Measurements from ENCODE around the gene CARD19.

CARD19 gene

DNA sequence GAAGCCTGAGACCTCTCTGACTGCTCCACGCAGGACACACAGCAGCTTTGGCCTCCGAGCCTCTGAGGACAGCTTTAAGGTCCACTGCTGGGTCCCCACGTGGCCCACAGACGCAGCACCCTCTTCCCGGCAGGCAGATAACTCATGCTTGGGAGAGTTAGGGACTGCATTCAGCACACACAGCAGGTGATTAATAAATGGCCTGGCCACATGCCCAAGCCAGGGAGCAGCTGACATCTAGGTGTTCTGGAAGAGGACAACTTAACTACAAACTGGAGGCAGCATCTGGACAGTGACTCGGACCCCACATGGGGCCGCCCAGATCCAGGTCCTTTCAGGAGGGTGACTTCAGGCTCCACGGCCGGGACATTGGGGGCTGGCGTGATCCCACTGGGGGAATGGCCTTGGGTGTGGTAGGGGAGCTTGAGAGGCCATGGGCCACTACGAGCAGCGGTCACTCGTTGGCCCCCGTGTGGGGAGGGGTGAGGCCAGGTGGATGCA, 26.8 kb downstream of the CARD19 start:
- no peak for DNase-seq

DNA sequence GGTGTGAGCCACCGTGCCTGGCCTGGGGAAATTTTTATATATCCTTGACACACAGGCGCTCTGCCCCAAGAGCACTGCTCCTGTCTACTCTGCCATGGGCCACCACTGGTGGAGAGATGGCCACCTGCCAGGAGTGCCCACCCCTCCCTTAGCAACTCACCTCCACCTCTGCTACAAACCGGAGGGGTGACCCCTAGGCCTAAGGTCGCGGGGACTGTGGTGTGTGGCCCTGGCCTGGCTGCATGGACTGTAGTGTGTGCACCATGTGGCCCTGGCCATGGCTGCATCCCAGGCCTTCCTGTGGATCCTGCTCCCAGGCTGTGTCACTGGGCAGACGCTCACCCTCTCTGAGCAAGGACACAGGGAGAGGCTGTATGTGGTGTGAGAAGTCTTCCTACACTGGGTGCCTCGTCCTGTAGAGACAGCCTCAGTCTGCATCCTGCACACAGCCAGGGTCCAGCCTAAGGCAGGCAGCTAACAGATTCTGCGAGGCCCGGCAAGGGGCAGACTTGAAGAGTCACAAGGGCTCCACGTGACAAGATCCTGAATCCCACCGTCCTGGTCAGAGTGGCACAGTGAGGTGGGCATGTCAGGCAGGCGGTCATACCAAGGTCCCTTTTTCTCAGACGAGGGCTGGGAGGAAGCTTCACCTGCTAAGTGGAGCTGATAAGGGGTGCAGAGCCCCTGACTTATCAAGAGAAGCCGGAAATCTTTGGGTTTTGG, 27.7 kb downstream of the CARD19 start:
- DNase-seq = no peak

DNA sequence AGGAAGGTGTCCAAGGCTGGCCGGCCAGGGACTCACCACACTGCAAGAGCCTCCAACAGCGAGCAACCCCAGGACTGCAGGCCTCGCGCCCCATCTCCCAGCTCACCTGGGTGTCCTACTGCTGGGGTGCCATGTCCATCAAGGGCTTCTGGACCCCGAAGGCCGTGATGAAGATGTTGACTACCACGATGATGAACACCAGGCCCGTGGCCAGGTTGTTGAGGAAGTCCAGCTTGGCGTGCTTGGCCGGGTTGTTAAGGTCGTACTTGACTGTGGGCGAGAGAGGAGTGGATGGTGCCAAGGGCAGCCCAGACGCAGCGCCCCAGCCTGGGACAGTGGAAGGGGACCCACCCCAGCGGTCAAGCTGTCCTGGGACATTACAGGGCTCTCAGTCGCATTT, 28.8 kb downstream of the CARD19 start:
- DNase-seq = no peak

DNA sequence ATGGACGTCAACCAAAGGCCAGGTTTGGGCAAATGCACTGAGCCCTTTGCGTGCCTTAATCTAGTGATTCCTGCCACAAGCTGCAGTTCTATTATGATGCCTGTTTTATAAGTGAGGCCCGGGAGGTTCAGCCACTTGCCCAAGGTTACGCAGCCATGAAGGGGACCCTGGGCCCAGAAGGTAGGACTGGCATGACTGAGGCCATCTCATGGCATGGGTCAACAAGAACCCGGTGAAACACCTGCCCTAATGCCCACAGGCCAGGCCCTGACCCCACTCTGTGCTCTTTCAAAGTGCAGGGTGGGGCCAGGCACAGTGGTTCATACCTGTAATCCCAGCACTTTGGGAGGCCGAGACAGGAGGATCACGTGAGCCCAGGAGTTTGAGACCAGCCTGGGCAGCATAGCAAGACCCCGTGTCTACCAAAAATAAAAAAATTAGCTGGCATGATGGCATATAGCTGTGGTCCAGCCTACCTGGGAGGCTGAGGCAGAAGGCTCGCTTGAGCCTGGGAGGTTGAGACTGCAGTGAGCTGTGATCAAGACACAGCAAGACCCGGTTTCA, 29.4 kb downstream of the CARD19 start:
- DNase-seq = no peak

DNA sequence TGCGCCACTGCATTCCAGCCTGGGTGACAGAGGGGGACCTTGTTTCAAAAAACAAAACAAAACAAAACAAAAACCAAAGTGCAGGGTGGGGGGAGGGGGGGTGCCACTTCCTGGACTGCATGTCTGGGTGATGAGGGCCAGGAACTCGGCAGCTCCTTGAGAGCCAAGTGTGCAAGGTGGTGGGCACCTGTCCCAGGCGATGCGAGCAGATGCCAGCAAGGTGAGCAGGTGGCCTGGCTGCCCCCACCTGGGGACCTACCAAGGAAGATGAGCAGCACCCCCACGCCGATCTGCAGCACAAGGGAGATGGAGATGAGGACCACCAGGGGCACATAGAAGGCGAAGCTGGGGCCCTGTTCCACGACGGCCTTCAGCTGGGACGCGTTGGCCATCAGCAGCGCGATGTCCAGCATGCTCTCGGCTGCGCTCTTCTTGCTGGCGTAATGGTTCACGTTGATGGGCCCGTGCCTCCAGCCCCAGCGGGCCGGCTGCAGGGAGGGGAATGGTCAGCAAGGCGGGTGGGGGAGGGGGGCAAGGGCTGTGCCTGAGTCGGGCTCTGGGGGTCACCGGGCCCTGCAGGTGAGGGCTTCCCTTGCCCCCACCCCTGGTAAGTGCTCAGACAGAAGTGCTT, 30.2 kb downstream of the CARD19 start:
- no peak for DNase-seq

DNA sequence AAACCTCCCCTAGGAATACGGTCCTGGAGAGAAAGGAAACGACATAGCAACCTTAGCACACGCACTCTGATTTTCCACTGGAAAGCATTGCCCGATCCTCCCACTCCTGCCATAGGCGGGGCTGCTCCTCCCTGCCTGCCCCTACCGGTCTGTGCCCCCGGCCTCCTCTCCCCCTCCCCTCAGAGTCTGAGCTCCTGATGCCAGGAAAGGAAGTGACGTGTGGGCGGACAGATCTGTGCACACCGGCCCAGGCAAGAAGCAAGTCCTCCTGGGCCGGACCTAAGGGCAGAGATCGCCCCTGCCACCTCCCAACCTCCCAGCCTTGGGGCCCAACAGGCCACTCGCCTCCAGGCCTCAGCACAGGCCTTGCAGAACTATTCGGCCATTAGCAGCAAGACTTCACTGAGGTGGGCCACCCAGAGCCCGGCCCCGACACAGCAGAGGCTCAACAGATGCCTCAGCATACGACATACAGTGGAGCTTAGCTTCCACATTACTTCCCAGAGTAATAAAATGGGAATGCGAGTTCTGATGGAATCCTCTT, 30.9 kb downstream of the CARD19 start:
- no peak for DNase-seq

DNA sequence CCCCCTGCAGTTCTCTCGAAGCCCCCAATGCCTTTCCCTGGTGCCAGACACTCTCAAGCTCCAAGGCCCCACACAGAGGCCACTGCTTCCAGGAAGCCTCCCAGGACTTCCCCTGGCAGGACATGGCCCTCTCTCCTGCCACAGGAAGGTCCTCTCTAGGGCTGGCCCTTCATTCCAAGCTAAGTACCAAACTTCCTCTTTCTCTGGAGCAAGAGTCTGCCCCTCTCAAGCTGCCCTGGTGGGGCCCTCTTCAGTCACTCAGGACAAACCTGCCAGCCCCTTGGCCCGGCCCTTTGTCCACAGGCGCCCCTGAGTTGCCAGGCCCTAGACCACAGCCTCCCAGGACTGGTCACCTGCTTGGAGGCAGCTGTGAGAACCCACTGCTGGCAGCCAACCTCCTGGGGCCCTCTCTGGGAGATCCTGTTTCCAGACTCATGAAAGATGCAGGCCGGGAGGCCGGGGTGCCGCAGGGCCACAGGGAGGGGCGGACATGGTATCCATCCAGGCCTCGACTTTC, 31.4 kb downstream of the CARD19 start:
- no peak for DNase-seq

DNA sequence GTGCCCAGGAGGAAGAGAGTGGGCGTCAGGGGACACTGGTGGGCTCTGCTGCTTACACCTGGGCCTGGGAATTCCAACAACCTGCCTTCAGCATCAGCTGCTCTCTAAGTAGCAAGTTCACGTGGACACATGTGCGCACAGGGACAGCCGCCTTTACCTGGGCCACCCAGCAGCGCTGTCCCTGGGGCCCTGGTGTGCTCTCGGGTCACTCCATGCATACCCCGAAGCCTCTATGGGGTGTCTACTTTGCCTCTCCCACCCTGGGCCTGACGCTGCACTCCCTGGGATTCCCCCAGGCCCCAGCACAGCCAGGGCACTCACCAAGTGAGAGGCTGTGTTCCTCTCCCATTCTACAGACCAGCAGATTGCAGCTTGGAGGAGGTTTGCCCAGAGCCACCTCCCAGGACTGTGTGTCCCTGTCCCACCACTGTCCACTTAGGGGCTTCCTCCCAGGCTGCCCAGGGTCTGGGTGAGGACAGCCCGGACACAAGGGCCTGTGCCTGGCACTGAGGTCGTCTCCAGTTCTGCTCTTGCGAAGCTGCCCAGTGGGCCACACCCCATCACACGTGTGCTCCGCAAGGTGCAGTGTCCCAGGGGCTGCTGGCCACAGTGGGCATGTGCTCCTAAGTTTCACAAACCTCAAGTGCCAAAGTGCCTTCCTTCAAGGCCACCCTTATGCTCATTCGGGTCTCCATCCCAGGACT, 32.1 kb downstream of the CARD19 start:
- DNase-seq = no peak

DNA sequence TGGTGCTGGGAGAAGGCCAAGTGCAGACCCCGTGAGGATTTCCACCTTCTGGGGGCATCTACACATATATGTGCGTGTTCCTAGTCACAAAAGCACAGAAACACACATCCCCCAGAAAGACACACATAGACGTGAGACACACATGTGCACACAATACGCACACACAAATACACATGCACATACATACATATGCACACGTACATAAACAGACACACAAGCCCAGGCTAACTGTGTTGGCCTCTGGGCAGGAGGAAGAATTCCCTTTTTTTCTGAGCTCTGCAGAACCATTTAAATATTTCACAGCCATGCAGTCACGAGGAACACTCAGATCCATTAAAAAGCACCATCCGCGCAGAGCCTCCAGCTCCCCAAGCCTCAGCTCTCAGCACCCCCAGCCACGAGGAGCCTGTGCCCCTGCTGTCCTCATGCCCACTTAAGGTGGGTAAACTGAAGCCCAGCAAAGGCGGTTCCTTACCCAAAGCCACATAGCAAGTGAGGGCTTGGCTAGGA, 32.8 kb downstream of the CARD19 start:
- no peak for DNase-seq

DNA sequence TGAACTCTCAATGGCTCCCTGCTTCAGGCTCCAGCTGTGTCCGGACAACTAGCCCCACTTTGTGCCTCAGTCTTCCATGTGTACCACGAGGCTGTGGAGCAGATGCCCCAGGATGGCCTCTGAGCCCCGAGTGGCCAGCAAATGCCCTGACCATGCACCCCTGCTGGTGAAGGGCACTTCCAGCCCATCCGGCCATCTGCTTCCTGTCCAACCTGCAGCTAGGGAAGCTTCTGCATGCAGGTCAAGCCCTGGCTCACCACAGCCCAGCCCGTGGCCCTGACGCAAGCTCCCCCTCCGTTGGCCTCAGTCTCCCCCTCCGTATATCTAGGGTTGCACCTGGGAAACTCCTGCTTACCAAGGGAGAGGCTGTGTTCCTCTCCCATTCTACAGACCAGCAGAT, 33.3 kb downstream of the CARD19 start:
- no peak for DNase-seq

DNA sequence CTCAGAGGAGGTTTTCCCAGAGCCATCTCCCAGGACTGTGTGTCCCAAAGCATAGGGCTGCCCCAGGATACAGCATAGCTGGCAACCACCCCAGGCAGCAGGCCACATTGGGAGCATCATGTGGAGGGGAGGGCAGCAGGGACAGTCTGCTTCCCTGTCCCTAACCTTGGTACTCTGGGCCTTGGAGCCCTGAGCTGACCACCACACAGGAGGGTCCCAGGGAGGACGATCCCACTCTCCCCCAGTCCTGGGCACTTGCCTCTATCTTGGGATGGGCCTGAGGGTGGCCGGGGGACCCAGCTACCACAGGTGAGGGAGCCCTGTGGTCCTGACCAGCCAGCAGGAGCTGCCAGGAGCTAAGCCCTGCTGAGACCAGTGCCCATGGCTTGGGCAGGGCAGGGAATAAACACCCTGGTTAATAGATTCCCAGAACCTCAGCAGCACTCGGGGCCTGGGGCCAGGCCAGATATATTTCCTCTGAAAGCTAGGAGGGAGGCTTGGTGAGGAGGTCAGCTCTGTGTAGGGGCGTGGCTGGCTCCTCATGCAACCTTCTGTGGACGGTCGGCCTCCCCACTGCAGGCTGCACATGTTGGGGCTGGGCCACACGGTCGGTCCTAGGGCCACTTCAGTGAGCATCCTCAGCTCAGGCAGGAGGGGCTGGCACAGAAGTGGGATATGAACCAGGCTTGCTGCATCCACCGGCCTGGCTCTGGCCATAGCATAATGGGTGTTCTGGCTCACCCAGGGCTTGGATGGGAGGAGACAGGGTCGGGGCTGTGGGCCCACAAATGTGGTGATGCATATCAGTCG, 33.9 kb downstream of the CARD19 start:
- no peak for DNase-seq

DNA sequence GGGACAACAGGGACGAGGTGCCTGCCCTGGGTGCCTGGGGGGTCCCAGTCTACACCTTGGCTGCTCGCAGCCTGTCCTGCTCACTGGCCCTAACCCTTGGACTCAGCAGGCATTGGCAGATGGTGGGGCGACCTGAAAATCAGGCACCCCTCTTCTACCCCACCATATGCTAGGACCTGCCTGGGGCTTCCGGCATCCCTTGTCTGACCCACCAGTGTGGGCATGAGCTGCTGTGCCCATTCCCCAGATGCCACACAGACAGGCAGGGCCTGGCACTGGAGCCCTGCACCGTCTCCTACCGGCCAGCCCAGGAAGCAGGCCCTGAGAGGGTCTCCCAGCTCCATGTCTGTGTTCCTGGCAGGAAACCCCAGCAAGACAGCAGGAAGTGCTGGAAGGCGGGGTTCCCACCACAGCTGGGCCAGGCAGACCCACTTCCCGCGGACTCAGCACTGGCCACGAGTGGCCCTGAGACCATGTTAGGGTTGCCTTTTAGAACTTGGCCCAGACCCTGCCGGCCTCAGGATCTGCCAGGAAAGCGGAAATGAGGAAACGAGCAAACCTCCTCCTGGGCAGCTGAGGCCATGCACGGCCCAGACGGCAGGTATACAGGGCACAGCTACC, 35.0 kb downstream of the CARD19 start:
- DNase-seq = no peak

DNA sequence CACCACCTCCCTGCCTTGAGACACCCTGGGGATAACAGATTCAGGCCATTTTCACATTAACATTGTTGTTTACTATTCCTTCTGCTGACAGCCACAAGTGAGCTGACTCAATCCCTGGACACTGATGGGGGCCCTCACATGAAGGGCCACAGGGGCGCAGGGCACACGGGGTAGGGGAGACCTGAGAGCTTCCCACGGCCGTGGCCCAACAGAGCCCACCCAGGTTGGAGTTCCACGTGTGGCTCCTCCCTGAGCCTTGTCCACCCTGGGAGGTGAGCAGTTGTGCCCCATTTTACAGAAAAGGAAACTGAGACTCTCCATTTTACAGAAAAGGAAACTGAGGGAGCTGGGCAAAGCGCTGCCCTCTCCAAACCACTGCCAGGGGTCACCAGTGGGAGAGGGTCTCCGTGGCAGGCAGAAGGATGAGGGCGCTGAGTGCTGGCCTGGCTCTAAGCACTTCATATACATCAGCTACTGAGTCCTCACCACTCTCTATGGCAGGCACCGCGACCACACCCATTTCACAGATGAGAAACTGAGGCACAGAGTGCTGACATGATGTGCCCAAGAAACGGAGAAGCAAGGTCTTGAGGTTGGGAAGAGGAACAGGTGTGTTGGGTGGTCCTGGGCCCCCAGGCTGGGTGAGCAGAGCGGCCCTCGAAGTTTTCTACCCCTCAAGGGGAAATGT, 35.7 kb downstream of the CARD19 start:
- no peak for DNase-seq

DNA sequence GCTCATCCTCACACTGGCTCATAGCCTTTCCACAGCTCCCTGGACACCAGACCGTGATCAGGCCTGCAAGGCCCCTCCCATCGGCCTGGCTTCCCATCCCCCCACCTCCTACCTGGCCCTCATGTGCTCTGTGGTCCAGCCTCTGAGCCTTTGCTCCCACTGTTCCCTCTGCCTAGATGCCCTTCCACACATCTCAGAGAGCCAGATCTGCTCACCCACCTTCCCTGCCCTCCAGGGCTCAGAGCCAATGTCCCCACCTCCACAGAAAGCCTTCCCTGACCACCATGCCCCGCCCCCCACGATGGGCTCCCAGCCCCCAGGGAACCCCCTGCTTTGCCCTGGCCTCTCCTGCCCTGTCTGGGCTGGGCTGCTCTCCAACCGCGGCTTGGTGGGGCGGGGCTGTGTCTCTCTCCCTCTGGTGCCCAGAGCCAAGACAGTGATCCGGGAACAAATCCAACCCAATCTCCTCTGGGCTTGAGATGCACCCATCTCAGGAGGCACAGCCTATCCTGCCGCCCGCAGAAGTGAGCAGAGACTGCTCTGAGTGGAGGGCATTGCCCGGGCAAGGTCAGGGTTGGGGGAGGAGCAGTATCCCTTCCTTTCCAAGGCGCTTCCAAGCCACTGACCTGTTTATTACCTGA, 36.4 kb downstream of the CARD19 start:
- DNase-seq = peak; percentile 75

DNA sequence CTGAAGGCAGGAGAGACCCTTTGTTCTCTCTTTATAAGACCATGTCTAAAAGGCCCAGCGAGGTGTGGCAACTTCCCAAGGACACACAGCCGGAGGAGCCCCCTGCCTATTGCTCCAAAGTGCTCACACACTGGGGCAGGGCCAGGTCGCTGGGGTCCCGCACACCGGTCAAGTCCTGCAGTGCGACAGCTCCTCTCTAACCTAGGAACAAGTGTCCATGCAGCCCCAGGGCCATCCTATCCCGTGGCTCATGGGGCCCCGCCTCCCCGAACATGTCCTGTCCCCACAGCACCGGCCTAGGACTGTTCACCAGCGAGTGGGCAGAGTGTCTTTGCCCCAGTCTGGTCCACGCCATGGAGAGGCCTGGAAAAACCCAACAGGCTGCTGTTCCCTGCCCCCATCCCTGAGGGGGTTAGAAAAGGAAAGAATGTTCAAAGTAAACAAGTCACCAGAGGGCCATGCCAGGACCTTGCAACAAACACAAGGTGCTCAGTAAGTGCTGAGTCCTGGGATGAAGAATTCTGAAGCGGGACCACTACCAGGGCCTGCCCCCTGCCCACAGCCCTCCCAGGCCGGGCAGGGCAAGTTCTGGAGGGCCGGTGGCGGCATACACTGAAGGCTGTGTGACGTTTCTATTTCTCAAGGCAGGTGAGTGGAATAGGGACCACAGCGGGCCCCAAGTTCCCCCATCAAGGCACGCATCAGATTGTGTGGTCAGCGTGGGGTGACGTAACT, 37.1 kb downstream of the CARD19 start:
- peak; percentile 58 for DNase-seq

DNA sequence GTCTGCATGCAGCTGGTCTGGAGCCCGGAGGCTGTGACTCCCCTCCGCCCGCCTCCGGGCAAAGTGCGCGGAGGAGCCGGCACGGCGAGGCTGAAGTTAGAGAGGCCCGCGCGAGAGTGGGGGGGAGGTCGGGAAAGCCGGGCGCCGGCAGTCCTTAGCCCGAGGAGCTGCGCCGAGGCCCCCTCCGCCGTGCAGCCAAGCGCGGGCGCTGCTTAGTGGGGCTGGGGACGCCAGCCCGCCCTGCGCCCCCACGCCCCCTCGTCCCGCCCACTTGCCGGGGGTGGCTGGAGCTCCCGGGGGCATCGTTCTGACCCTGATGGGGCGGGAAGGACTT, 37.6 kb downstream of the CARD19 start:
- DNase-seq = peak; percentile 87

DNA sequence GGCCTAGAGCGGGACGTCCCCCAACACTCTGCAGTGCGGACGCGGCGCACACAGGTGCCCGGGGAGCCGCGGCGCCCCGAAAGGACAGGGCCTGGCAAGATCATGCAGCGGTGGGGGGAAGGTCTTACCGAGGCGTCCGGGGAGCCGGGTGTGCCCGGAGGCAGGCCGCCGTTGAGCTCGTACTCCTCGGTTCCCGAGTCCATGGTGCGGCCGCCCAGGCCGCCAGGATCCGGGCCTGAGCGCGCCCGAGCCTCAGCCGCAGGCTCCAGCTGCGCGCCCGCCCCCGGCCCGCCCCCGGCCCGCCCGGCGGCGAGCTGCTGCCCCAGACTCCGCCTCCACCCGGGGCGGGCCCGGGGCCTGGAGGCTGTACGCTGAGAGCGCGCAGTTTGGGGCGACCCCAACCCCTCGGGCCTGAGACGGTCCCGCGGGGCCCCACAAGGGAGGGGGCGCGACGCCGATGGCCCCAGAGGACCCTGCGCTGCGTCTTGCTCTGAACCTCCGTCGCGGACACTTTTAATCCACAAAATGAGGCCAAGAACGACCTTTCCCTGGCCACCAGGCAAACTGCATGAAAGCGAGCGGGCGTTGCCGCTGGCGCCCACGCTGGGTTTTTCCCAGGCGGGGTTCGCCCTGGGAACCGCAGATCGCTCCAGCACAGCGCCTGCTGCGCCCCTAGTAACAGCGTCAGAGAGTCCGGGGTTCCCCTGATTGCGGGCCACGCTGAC, 38.2 kb downstream of the CARD19 start, which contains the start of gene NINJ1:
Gene NINJ1, minus strand, starts transcription at position 237 of the 725 bp plus-strand sequence. Its CDS starts 34 bp downstream, at position 203.
- DNase-seq = peak; percentile 74

DNA sequence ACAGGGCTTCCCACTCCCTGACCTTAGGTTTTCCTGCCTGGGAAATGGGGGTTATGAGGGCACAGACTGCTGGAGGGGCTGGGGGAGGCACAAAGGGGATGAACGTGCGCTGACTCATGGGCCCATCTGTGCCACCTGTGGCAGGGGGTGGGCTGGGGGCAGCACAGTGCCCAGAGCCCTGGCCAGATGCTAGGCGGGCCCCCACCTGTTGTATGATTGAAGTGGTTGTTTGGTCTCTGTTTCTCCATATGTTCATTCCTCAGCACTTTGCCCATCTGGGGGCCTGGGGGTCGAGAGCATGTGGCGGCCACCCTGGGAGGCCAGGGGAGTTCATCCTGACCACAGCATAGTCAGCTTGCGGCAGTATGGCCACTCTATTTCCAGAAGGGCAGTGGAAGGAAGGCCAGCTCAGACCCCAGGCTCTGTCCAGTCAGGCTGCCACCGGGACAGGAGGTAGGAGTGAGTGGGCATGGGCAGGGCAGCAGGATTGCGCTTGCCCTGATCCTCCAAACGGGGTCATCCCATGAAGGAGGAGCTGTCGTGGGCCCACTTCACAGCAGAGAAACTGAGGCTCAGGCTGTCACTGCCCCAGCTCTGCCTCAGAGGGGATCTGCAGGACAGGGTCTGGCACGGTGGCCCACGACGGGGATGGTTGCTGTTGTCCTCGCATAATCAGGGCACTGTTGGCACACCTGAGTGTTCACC, 38.9 kb downstream of the CARD19 start:
- no peak for DNase-seq
